Calu3 (cell line): Measurements from ENCODE around the gene TCF3. TPM values are rescaled to one million over a fixed set of nuclear protein-coding genes. Genes with fewer than 3 reads are reported as not detected.

Experiments used
- BruUV-seq: library from RNA; stranded (reverse); fragments of 400-500 nt; replicated peaks from 2 replicates; lab custom pipeline; 2021; lab: Mats Ljungman, UMichigan
- CTCF ChIA-PET: fragments of 300-600 bp; sonication (Branson Sonifier 250); formaldehyde crosslinking; loops from one replicate; lab custom pipeline; 2022; ENCODE audit warnings: antibody characterized with exemption; lab: Charles Lee
- DNase-seq: peaks from one replicate; pipeline ENCODE4 v3.0.0; 2022
- H3K27ac Mint-ChIP-seq: one replicate; pipeline ENCODE4 v1.8.0; 2022; ENCODE audit warnings: mixed read lengths; ENCODE audit not compliant: unreplicated experiment
- H3K27me3 Mint-ChIP-seq: one replicate; pipeline ENCODE4 v1.8.0; 2022; ENCODE audit warnings: mixed read lengths; ENCODE audit not compliant: unreplicated experiment
- H3K36me3 Mint-ChIP-seq: one replicate; pipeline ENCODE4 v1.8.0; 2022; ENCODE audit warnings: mild to moderate bottlenecking, moderate library complexity, mixed read lengths; ENCODE audit not compliant: insufficient read depth, unreplicated experiment
- H3K4me1 Mint-ChIP-seq: one replicate; pipeline ENCODE4 v1.8.0; 2022; ENCODE audit warnings: mild to moderate bottlenecking, low read depth, mixed read lengths; ENCODE audit not compliant: unreplicated experiment
- H3K4me3 Mint-ChIP-seq: one replicate; pipeline ENCODE4 v1.8.0; 2022; ENCODE audit warnings: mild to moderate bottlenecking, low read depth, moderate library complexity, mixed read lengths; ENCODE audit not compliant: unreplicated experiment
- H3K9me3 Mint-ChIP-seq: one replicate; pipeline ENCODE4 v1.8.0; 2022; ENCODE audit warnings: low read depth, mixed read lengths; ENCODE audit not compliant: unreplicated experiment
- intact Hi-C: fragments of 100-400 bp; cut with micrococcal nuclease; formaldehyde crosslinking; loops from one replicate; pipeline ENCODE4 v1.10.0; 2022; ENCODE audit not compliant: unreplicated experiment
- total RNA-seq: library from RNA; stranded (reverse); gene quantifications from 2 replicates; pipeline ENCODE4 v1.2.3, GENCODE V29; 2022
- TF ChIP-seq, protein P1 (sequence below): fragments of 200-600 bp; IDR thresholded peaks from one replicate; pipeline ENCODE4 v1.8.0; 2022; ENCODE audit warnings: antibody characterized with exemption; ENCODE audit not compliant: unreplicated experiment

TCF3 gene
- total RNA-seq, 1 experiment from 2014 or later = 102 TPM

DNA sequence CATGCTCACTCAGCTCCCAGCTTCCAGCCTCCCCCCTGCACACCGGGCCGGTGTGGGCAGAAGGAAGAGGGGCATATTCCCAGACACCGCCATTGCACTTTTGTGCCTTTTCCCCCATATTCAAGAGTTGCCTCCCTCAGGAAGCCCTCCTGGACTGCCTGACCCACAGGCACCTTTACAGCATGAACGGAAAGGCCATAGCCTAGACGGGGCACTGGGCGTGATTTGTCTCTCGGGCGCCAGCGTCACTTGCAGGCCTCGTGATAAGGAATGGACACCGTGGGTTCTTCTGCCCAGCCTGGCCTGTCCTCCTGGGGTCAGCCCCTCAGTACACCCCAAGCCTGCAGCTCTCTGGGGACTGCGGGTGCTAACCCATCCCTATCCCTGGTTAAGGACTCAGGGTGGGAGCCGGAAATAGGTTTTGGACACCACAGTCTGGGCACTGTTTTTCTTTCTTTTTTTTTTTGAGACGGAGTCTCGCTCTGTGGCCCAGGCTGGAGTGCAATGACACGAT lies 46.2 kb downstream of the TCF3 start:
- no peaks in the 10 kb centered on the region for H3K9me3 Mint-ChIP-seq
- CTCF ChIA-PET = interaction anchor here (0.7 to 1.3 kb wide), 6 partner anchors 47 to 186 kb away, joined by 3 to 7 read pairs (median 4); partner anchors contain the start of gene TCF3
- no peaks in the 10 kb centered on the region for H3K27me3 Mint-ChIP-seq
- intact Hi-C loops = no loop called here
- H3K4me3 Mint-ChIP-seq = peak overlapping the region; percentile 76
- peak overlapping the region; percentile 74 for H3K27ac Mint-ChIP-seq
- DNase-seq = no peak
- H3K4me1 Mint-ChIP-seq = no peaks in the 10 kb centered on the region
- BruUV-seq = no TSS peak
- TF ChIP-seq, protein P1, sequence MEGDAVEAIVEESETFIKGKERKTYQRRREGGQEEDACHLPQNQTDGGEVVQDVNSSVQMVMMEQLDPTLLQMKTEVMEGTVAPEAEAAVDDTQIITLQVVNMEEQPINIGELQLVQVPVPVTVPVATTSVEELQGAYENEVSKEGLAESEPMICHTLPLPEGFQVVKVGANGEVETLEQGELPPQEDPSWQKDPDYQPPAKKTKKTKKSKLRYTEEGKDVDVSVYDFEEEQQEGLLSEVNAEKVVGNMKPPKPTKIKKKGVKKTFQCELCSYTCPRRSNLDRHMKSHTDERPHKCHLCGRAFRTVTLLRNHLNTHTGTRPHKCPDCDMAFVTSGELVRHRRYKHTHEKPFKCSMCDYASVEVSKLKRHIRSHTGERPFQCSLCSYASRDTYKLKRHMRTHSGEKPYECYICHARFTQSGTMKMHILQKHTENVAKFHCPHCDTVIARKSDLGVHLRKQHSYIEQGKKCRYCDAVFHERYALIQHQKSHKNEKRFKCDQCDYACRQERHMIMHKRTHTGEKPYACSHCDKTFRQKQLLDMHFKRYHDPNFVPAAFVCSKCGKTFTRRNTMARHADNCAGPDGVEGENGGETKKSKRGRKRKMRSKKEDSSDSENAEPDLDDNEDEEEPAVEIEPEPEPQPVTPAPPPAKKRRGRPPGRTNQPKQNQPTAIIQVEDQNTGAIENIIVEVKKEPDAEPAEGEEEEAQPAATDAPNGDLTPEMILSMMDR = no peak
- peaks cover 48% of the 10 kb centered on the region for H3K36me3 Mint-ChIP-seq

GRCh38 chr19:1605236-1606137 lies 46.9 kb downstream of the TCF3 start, which contains the start of gene UQCR11:
Gene UQCR11 (minus strand): TSS chr19:1605462. CDS start chr19:1605409, 53 bp downstream.
- TSS peak; percentile 61 for BruUV-seq
- Mint-ChIP-seq H3K27me3 (no peaks in the 10 kb centered on the region), H3K27ac (peak within 1 kb of the TSS; percentile 74), H3K36me3 (peaks cover 44% of the 10 kb centered on the region), H3K4me1 (no peaks in the 10 kb centered on the region), H3K4me3 (peak within 1 kb of the TSS; percentile 76), H3K9me3 (no peaks in the 10 kb centered on the region)
- peak; percentile 88 for DNase-seq
- CTCF ChIA-PET = interaction anchor here (0.6 to 1.3 kb wide), 7 partner anchors 47 to 300 kb away, joined by 3 to 7 read pairs (median 4); partner anchors contain the start of gene TCF3
- intact Hi-C loops = no loop called here
- TF ChIP-seq, protein P1 = no peak

DNA sequence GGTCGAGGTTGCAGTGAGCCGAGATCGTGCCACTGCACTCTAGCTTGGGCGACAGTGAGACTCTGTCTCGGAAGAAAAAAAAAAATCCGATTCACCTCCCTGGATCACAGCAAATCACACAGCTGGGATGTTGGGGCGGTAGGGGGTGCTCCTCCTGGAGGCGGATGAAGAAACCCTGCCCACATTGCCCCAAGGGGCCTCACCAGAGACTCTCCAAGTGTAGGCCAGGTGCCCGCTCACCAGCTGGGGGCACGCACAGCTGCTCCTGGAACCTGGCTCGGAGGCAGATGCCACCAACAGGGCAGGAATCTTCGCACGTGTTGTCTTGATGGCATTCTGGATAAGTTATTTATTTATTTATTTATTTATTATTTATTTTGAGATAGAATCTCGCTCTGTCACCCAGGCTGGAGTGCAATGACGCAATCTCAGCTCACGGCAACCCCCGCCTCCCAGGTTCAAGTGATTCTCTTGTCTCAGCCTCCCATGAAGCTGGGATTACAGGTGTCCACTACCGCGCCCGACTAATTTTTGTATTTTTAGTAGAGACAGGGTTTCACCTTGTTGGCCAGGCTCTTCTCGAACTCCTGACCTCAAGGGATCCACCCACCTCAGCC lies 50.2 kb downstream of the TCF3 start:
- no peak overlapping the region for H3K4me3 Mint-ChIP-seq
- no TSS peak for BruUV-seq
- intact Hi-C loops = no loop called here
- CTCF ChIA-PET = no interaction called here
- H3K27me3 Mint-ChIP-seq = no peaks in the 10 kb centered on the region
- TF ChIP-seq, protein P1 = no peak
- no peaks in the 10 kb centered on the region for H3K9me3 Mint-ChIP-seq
- peaks cover 44% of the 10 kb centered on the region for H3K36me3 Mint-ChIP-seq
- DNase-seq = no peak
- H3K4me1 Mint-ChIP-seq = no peaks in the 10 kb centered on the region
- no peak overlapping the region for H3K27ac Mint-ChIP-seq

DNA sequence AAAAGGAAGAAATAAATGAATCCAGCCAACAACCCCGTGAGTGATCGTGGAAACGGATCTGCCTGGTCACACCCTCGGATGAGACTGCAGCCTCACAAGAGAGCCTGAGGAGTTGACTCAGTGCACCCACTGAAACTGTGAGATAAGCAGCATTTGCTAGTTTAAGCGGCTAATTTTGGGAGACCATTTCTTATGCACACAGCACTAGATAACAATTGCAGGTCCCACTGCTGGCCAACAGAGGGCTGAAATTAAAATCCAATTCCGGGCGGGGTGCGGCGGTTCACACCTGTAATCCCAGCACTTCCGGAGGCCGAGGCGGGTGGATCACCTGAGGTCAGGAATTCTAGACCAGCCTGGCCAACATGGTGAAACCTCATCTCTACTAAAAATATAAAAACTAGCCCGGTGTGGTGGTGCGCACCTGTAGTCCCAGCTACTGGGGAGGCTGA lies 50.8 kb downstream of the TCF3 start:
- intact Hi-C loops = no loop called here
- CTCF ChIA-PET = no interaction called here
- H3K27me3 Mint-ChIP-seq = no peaks in the 10 kb centered on the region
- H3K27ac Mint-ChIP-seq = no peak overlapping the region
- peaks cover 47% of the 10 kb centered on the region for H3K36me3 Mint-ChIP-seq
- no TSS peak for BruUV-seq
- H3K9me3 Mint-ChIP-seq = no peaks in the 10 kb centered on the region
- no peaks in the 10 kb centered on the region for H3K4me1 Mint-ChIP-seq
- TF ChIP-seq, protein P1 = no peak
- H3K4me3 Mint-ChIP-seq = no peak overlapping the region
- no peak for DNase-seq
